ENCODE results near the gene CELSR1. TPM values are rescaled to one million over a fixed set of nuclear protein-coding genes. Genes with fewer than 3 reads are reported as not detected.
"Not testable (repeated sequence)": the region's sequence is repeated elsewhere in the genome, so short reads cannot be mapped to it uniquely, and the experiment has no call there.

CELSR1 gene
- total RNA-seq, 2 donors from 2014 or later = 0.54 to 1.1 TPM

GRCh38 chr22:46317646-46318045, 219.8 kb downstream of the CELSR1 start:
- no peaks in the 10 kb centered on the region for H3K9me3 Mint-ChIP-seq
- no peak overlapping the region for H3K27ac Mint-ChIP-seq
- peaks cover 0 to 38% of the 10 kb centered on the region in 2 donors for H3K36me3 Mint-ChIP-seq
- no peak for ATAC-seq
- DNase-seq (ENCODE audit: low spot score in 2 of 2) = no peak

DNA sequence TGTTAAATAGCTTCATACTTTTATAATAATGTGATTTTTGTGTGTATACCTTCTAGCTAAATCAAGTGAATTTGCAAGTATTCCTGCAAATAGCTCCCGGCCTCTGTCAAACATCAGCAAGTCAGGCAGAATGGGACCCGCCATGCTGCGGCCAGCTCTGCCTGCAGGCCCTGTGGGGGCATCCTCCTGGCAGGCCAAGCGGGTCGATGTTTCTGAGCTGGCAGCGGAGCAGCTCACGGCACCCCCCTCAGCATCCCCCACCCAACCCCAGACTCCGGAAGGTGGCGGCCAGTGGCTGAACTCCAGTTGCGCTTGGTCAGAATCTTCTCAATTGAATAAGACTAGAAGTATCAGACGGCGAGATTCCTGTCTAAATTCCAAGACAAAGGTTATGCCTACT, 221.4 kb downstream of the CELSR1 start:
- Mint-ChIP-seq H3K9me3 (no peaks in the 10 kb centered on the region), H3K36me3 (peaks cover 0 to 35% of the 10 kb centered on the region in 2 donors), H3K27ac (no peak overlapping the region)
- no peak for ATAC-seq
- DNase-seq (ENCODE audit: low spot score in 2 of 2) = no peak

- not testable (repeated sequence) for H3K27ac Mint-ChIP-seq; ATAC-seq; DNase-seq (ENCODE audit: low spot score in 2 of 2); H3K9me3 Mint-ChIP-seq
- H3K36me3 Mint-ChIP-seq = peaks cover 4 to 22% of the 10 kb centered on the region in 2 donors
Observed at GRCh38 chr22:46312848-46313247, 224.6 kb downstream of the CELSR1 start.

- Mint-ChIP-seq H3K27ac (no peak overlapping the region), H3K9me3 (no peaks in the 10 kb centered on the region), H3K36me3 (peaks cover 4 to 17% of the 10 kb centered on the region in 2 donors)
- DNase-seq (ENCODE audit: low spot score in 2 of 2) = no peak
- ATAC-seq = no peak
Observed at GRCh38 chr22:46312056-46312455, 225.4 kb downstream of the CELSR1 start.

Other genes with a start within 250 kb of the CELSR1 start
- gene GTSE1, start 240.8 kb downstream of the CELSR1 start, total RNA-seq = 10 to 100 TPM; 53.1 to 56.1 TPM
- gene TRMU, start 201.9 kb downstream of the CELSR1 start, total RNA-seq = 10 to 100 TPM; 89.3 to 94.1 TPM
- gene GRAMD4, start 82.8 kb upstream of the CELSR1 start, total RNA-seq = 10 to 100 TPM; 33.8 to 42.4 TPM
- gene CERK, start 200.6 kb upstream of the CELSR1 start, total RNA-seq = 10 to 100 TPM; 44.8 to 48.0 TPM
- gene TBC1D22A, start 225.0 kb upstream of the CELSR1 start, total RNA-seq = 10 to 100 TPM; 17.8 to 50.8 TPM

Data from activated naive CD4-positive, alpha-beta T cell treated with anti-CD3 and anti-CD28 coated beads, Interleukin-2, amount 50 U/mL, for 72 hours (primary cell).